H1 (cell line): ENCODE data around the gene MRPS5. TPM values are rescaled to one million over a fixed set of nuclear protein-coding genes. Genes with fewer than 3 reads are reported as not detected.
"Not testable (repeated sequence)": the region's sequence is repeated elsewhere in the genome, so short reads cannot be mapped to it uniquely, and the experiment has no call there.

Experiments
- CTCF ChIA-PET: fragments of 300-600 bp; sonication (Branson Sonifier 250); formaldehyde crosslinking; loops from one replicate; lab custom pipeline; 2021; ENCODE audit not compliant: partially characterized antibody; lab: Charles Lee
- POLR2A ChIA-PET: fragments of 300-600 bp; sonication (Branson Sonifier 250); formaldehyde crosslinking; loops from one replicate; lab custom pipeline; 2021; ENCODE audit warnings: inconsistent platforms; ENCODE audit not compliant: partially characterized antibody; lab: Charles Lee
- DNase-seq, 2 experiments: peaks; one replicate each; pipeline versions ENCODE4 v3.0.0 to v3.0.0-alpha.2; 2010 to 2022; ENCODE audit warnings: low spot score in 2 of 2, low read depth in 1 of 2, mixed read lengths in 1 of 2
- FAIRE-seq: peaks from 2 replicates; lab custom pipeline; 2011; peaks lifted over from hg19 to GRCh38; lab: Jason Lieb, UNC
- H2AFZ ChIP-seq: 2 replicates; pipeline ENCODE4 v1.8.1; 2012; ENCODE audit warnings: low read length, inconsistent platforms
- H2AK5ac ChIP-seq: 2 replicates; pipeline ENCODE4 v1.6.1; 2013; ENCODE audit warnings: low read depth, low read length
- H2BK120ac ChIP-seq: replicated peaks from 2 replicates; pipeline ENCODE3; 2013; ENCODE audit warnings: low read depth, low read length, inconsistent platforms
- H2BK12ac ChIP-seq: 2 replicates; pipeline ENCODE4 v1.6.1; 2013; ENCODE audit warnings: low read depth, low read length
- H2BK15ac ChIP-seq: 2 replicates; pipeline ENCODE4 v1.6.1; 2013; ENCODE audit warnings: low read length
- H2BK20ac ChIP-seq: 2 replicates; pipeline ENCODE4 v1.6.1; 2013; ENCODE audit warnings: low read length
- H2BK5ac ChIP-seq: 2 replicates; pipeline ENCODE4 v1.6.1; 2013; ENCODE audit warnings: low read depth, low read length
- H3K14ac ChIP-seq: 2 replicates; pipeline ENCODE4 v1.6.1; 2013; ENCODE audit warnings: inconsistent platforms; ENCODE audit not compliant: insufficient read length
- H3K18ac ChIP-seq: 2 replicates; pipeline ENCODE4 v1.6.1; 2013; ENCODE audit warnings: low read length; ENCODE audit errors: extremely low read depth
- H3K23ac ChIP-seq: 2 replicates; pipeline ENCODE4 v1.6.1; 2013; ENCODE audit warnings: inconsistent platforms; ENCODE audit not compliant: insufficient read length
- H3K23me2 ChIP-seq: 2 replicates; pipeline ENCODE4 v1.6.1; 2013; ENCODE audit warnings: low read depth, low read length
- H3K27ac ChIP-seq: 2 replicates; pipeline ENCODE4 v1.6.1; 2011; ENCODE audit warnings: low read depth, low read length, inconsistent platforms
- H3K27me3 ChIP-seq, 4 experiments: replicated peaks in 1 of 4; 1 replicate in 1 of 4; 2 replicates in 3 of 4; pipeline versions ENCODE4 v1.6.1 to v1.8.1; 2011 to 2013; ENCODE audit warnings: low read length in 3 of 4, mild to moderate bottlenecking in 3 of 4, inconsistent platforms in 2 of 4, mixed read lengths in 2 of 4, moderate library complexity in 1 of 4; ENCODE audit not compliant: control insufficient read depth in 3 of 4, insufficient read depth in 3 of 4; ENCODE audit errors: extremely low read depth in 1 of 4
- H3K36me3 ChIP-seq, 4 experiments: 2 replicates each; pipeline versions ENCODE4 v1.6.1 to v1.8.1; 2011 to 2013; ENCODE audit warnings: mild to moderate bottlenecking in 4 of 4, low read length in 3 of 4, moderate library complexity in 2 of 4, control low read depth in 1 of 4, inconsistent platforms in 1 of 4; ENCODE audit not compliant: insufficient read depth in 4 of 4, control insufficient read depth in 2 of 4
- H3K4ac ChIP-seq: replicated peaks from 2 replicates; pipeline ENCODE3; 2013; ENCODE audit warnings: low read length, low read depth, mixed read lengths, inconsistent platforms; ENCODE audit not compliant: insufficient read length
- H3K4me1 ChIP-seq, 4 experiments: replicated peaks in 1 of 4; 1 replicate in 1 of 4; 2 replicates in 3 of 4; pipeline versions ENCODE4 v1.6.1 to v1.8.1; 2011 to 2013; ENCODE audit warnings: low read length in 3 of 4, inconsistent platforms in 2 of 4, mixed read lengths in 1 of 4; ENCODE audit not compliant: insufficient read depth in 4 of 4, control insufficient read depth in 3 of 4
- H3K4me2 ChIP-seq, 2 experiments: 2 replicates each; pipeline versions ENCODE4 v1.6.1 to v1.8.1; 2011 to 2013; ENCODE audit warnings: low read depth in 2 of 2, low read length in 2 of 2, control low read depth in 1 of 2, inconsistent platforms in 1 of 2, mild to moderate bottlenecking in 1 of 2; ENCODE audit not compliant: insufficient read depth in 1 of 2
- H3K4me3 ChIP-seq, 4 experiments: fragments of 200-600, 300-600 bp in 1 of 4; sonication (generic), shearing (Covaris generic), sonication (Bioruptor Twin) in 1 of 4; 2 replicates each; pipeline versions ENCODE4 v1.5.1 to v1.8.1; 2011 to 2016; ENCODE audit warnings: low read length in 4 of 4, low read depth in 3 of 4, control low read depth in 2 of 4, inconsistent platforms in 2 of 4, mild to moderate bottlenecking in 2 of 4, mixed read lengths in 1 of 4, moderate library complexity in 1 of 4; ENCODE audit not compliant: insufficient read depth in 2 of 4; ENCODE audit errors: extremely low read depth in 1 of 4
- H3K56ac ChIP-seq: replicated peaks from 2 replicates; pipeline ENCODE3; 2013; ENCODE audit warnings: low read depth, mild to moderate bottlenecking, mixed read lengths, low read length, inconsistent platforms; ENCODE audit not compliant: insufficient read length
- H3K79me1 ChIP-seq: 2 replicates; pipeline ENCODE4 v1.6.1; 2013; ENCODE audit warnings: low read depth, low read length, control low read depth
- H3K79me2 ChIP-seq, 2 experiments: 2 replicates each; pipeline versions ENCODE4 v1.6.1 to v1.8.1; 2012 to 2013; ENCODE audit warnings: low read length in 2 of 2, mild to moderate bottlenecking in 2 of 2, inconsistent platforms in 1 of 2; ENCODE audit not compliant: insufficient read depth in 2 of 2, control insufficient read depth in 1 of 2
- H3K9ac ChIP-seq, 4 experiments: replicated peaks in 1 of 4; 1 replicate in 1 of 4; 2 replicates in 3 of 4; pipeline versions ENCODE4 v1.6.1 to v1.8.1; 2011 to 2013; ENCODE audit warnings: low read depth in 3 of 4, low read length in 3 of 4, control low read depth in 2 of 4, mild to moderate bottlenecking in 2 of 4, moderate library complexity in 2 of 4, inconsistent platforms in 1 of 4; ENCODE audit errors: extremely low read depth in 1 of 4
- H3K9me3 ChIP-seq, 2 experiments: 2 replicates each; pipeline versions ENCODE4 v1.6.1 to v1.8.1; 2012 to 2013; ENCODE audit warnings: mild to moderate bottlenecking in 2 of 2, moderate library complexity in 2 of 2, control low read depth in 1 of 2, inconsistent platforms in 1 of 2, low read depth in 1 of 2, low read length in 1 of 2, mixed read lengths in 1 of 2; ENCODE audit not compliant: insufficient read depth in 2 of 2
- H4K20me1 ChIP-seq, 2 experiments: replicated peaks in 1 of 2; 2 replicates each; pipeline versions ENCODE3 to v1.8.1; 2011 to 2013; ENCODE audit warnings: inconsistent platforms in 2 of 2, low read length in 2 of 2, mild to moderate bottlenecking in 1 of 2; ENCODE audit not compliant: insufficient read depth in 2 of 2, control insufficient read depth in 1 of 2
- H4K5ac ChIP-seq: 2 replicates; pipeline ENCODE4 v1.6.1; 2013; ENCODE audit warnings: low read length, low read depth, mixed read lengths, inconsistent platforms; ENCODE audit not compliant: insufficient read length
- H4K8ac ChIP-seq: 2 replicates; pipeline ENCODE4 v1.8.0; 2013; ENCODE audit warnings: mild to moderate bottlenecking, moderate library complexity, low read length, inconsistent platforms; ENCODE audit not compliant: insufficient read depth; ENCODE audit errors: extremely low read depth
- H4K91ac ChIP-seq: replicated peaks from 2 replicates; pipeline ENCODE3; 2013; ENCODE audit warnings: low read length, mixed read lengths, inconsistent platforms; ENCODE audit not compliant: insufficient read length
- WGBS, 2 experiments: shearing (Covaris generic) in 1 of 2; methylation state at CpG; one replicate each; pipeline versions ENCODE4 v1.1.6 to v1.1.7; 2013 to 2015; ENCODE audit warnings: low lambda C conversion rate in 2 of 2, mixed read lengths in 2 of 2, inconsistent platforms in 1 of 2, low coverage in 1 of 2, missing lambda C conversion rate in 1 of 2; ENCODE audit not compliant: insufficient replicate concordance in 2 of 2, insufficient coverage in 1 of 2, insufficient read length in 1 of 2; ENCODE audit errors: extremely low coverage in 1 of 2, missing lambda C conversion rate in 1 of 2; 5-methylcytosine and 5-hydroxymethylcytosine counted together
- polyA plus RNA-seq, 7 experiments: library from polyadenylated mRNA; depleted of rRNA in 3 of 7; stranded (reverse) in 5 of 7; unstranded in 2 of 7; fragments of >200 nt in 5 of 7; fragments of 200-250 nt in 2 of 7; gene quantifications; 1 replicate in 5 of 7; 2 replicates in 1 of 7; 4 replicates in 1 of 7; pipeline versions ENCODE4 v1.2.1 to v1.2.3, GENCODE V29; 2011 to 2013; ENCODE audit warnings: missing spikeins in 2 of 7, mixed read lengths in 2 of 7
- total RNA-seq: library from RNA; stranded (reverse); fragmentation: NEBNext Ultra II Directional; extraction: Animal tissue kit (Norgen Biotek cat#: 25700); gene quantifications from 2 replicates; pipeline ENCODE4 v1.2.1, GENCODE V29; 2021

The MRPS5 gene
- total and polyA plus RNA-seq, 2 of the 8 experiments (the other 6 are each of a cell fraction or from before 2014, with no cell fraction given): 36.7 to 53.0 TPM

- POLR2A ChIA-PET, H4K20me1 ChIP-seq, CTCF ChIA-PET, H3K79me1 ChIP-seq, H4K5ac ChIP-seq, H3K4me2 ChIP-seq, H3K79me2 ChIP-seq, H2BK15ac ChIP-seq, H4K91ac ChIP-seq, H2AK5ac ChIP-seq, H2BK120ac ChIP-seq, H3K27me3 ChIP-seq, H3K4me1 ChIP-seq, H3K9ac ChIP-seq, H3K23me2 ChIP-seq, DNase-seq, H3K56ac ChIP-seq, H3K9me3 ChIP-seq, H2BK20ac ChIP-seq, H3K18ac ChIP-seq, FAIRE-seq, H3K4ac ChIP-seq, H2AFZ ChIP-seq, H2BK12ac ChIP-seq, H3K4me3 ChIP-seq, H2BK5ac ChIP-seq, H3K27ac ChIP-seq, H3K23ac ChIP-seq, H3K14ac ChIP-seq, H4K8ac ChIP-seq: not testable (repeated sequence)
- WGBS, 2 experiments: 92% methylated on average over 5 of the region's 5 CpGs; no CpG with 5 or more reads in 1 of the 2 experiments
- H3K36me3 ChIP-seq: peaks cover 9 to 24% (median 16%) of the 10 kb centered on the region in 4 experiments; a peak in 6 of 8 replicates
These were observed 23.3 kb downstream of the MRPS5 start for GRCh38 chr2:95098273-95098672.
